Trophoblast cell (in vitro differentiated cells and primary cell): ENCODE data around the gene CACNA2D3.

ENCODE experiments used
- DNase-seq, 2 donors: peaks; one replicate each; pipeline ENCODE4 v3.0.0-alpha.2; 2016
- H2AFZ ChIP-seq: 2 replicates; pipeline ENCODE4 v1.6.1; 2013; ENCODE audit warnings: low read length, moderate library complexity, mild to moderate bottlenecking; ENCODE audit not compliant: insufficient read depth, poor library complexity
- H2AK5ac ChIP-seq: 2 replicates; pipeline ENCODE4 v1.6.1; 2013; ENCODE audit warnings: mild to moderate bottlenecking, low read length
- H2BK120ac ChIP-seq: 2 replicates; pipeline ENCODE4 v1.6.1; 2013; ENCODE audit warnings: low read length, mild to moderate bottlenecking, moderate library complexity; ENCODE audit not compliant: insufficient read depth, poor library complexity
- H2BK12ac ChIP-seq: 2 replicates; pipeline ENCODE4 v1.6.1; 2013; ENCODE audit warnings: mild to moderate bottlenecking, low read length, moderate library complexity
- H2BK5ac ChIP-seq: 2 replicates; pipeline ENCODE4 v1.6.1; 2013; ENCODE audit warnings: low read length, low read depth, moderate library complexity, mild to moderate bottlenecking; ENCODE audit not compliant: poor library complexity
- H3K14ac ChIP-seq: 2 replicates; pipeline ENCODE4 v1.6.1; 2013; ENCODE audit warnings: mild to moderate bottlenecking, low read length
- H3K18ac ChIP-seq: 2 replicates; pipeline ENCODE4 v1.6.1; 2013; ENCODE audit warnings: mild to moderate bottlenecking, low read length
- H3K23ac ChIP-seq: 2 replicates; pipeline ENCODE4 v1.6.1; 2013; ENCODE audit warnings: low read length
- H3K27ac ChIP-seq: 2 replicates; pipeline ENCODE4 v1.5.1; 2013; ENCODE audit warnings: low read depth, mild to moderate bottlenecking, inconsistent platforms, low read length, moderate library complexity
- H3K27me3 ChIP-seq: 2 replicates; pipeline ENCODE4 v1.6.1; 2013; ENCODE audit warnings: inconsistent platforms, mild to moderate bottlenecking, low read length, moderate library complexity; ENCODE audit not compliant: insufficient read depth
- H3K36me3 ChIP-seq, 2 experiments: 1 replicate in 1 of 2; 2 replicates in 1 of 2; pipeline ENCODE4 v1.6.1; 2013; ENCODE audit warnings: low read length in 2 of 2, mild to moderate bottlenecking in 2 of 2, moderate library complexity in 1 of 2; ENCODE audit not compliant: insufficient read depth in 2 of 2, control insufficient read depth in 1 of 2
- H3K4ac ChIP-seq: 2 replicates; pipeline ENCODE4 v1.6.1; 2013; ENCODE audit warnings: low read depth, mild to moderate bottlenecking, low read length, moderate library complexity
- H3K4me1 ChIP-seq, 2 experiments: 1 replicate in 1 of 2; 2 replicates in 1 of 2; pipeline ENCODE4 v1.6.1; 2013; ENCODE audit warnings: low read length in 2 of 2, mild to moderate bottlenecking in 2 of 2, moderate library complexity in 1 of 2; ENCODE audit not compliant: insufficient read depth in 2 of 2, control insufficient read depth in 1 of 2
- H3K4me2 ChIP-seq: 2 replicates; pipeline ENCODE4 v1.6.1; 2013; ENCODE audit warnings: inconsistent platforms, mild to moderate bottlenecking, low read length, moderate library complexity
- H3K4me3 ChIP-seq: 2 replicates; pipeline ENCODE4 v1.5.1; 2013; ENCODE audit warnings: mild to moderate bottlenecking, low read depth, low read length, inconsistent platforms
- H3K79me1 ChIP-seq: one replicate; pipeline ENCODE4 v1.6.1; 2013; ENCODE audit warnings: low read length
- H3K79me2 ChIP-seq: 2 replicates; pipeline ENCODE4 v1.6.1; 2013; ENCODE audit warnings: low read length, mild to moderate bottlenecking; ENCODE audit not compliant: control insufficient read depth, insufficient read depth, poor library complexity
- H3K9ac ChIP-seq: 2 replicates; pipeline ENCODE4 v1.6.1; 2013; ENCODE audit warnings: mild to moderate bottlenecking, low read length
- H3K9me3 ChIP-seq: 2 replicates; pipeline ENCODE4 v1.6.1; 2013; ENCODE audit warnings: low read depth, mild to moderate bottlenecking, control low read depth, inconsistent platforms, low read length; ENCODE audit not compliant: insufficient read depth
- H4K12ac ChIP-seq: 2 replicates; pipeline ENCODE4 v1.6.1; 2013; ENCODE audit warnings: low read depth, mild to moderate bottlenecking, low read length, moderate library complexity
- H4K8ac ChIP-seq: 2 replicates; pipeline ENCODE4 v1.6.1; 2013; ENCODE audit warnings: low read depth, mild to moderate bottlenecking, low read length, moderate library complexity
- H4K91ac ChIP-seq: one replicate; pipeline ENCODE4 v1.6.1; 2013; ENCODE audit warnings: low read depth, mild to moderate bottlenecking, low read length, moderate library complexity
- WGBS: extraction: QIAGEN DNeasy Blood & Tissue Kit; methylation state at CpG from one replicate; pipeline ENCODE4 v1.1.7; 2013; ENCODE audit warnings: missing lambda C conversion rate; ENCODE audit not compliant: insufficient read length, insufficient coverage; ENCODE audit errors: extremely low coverage; 5-methylcytosine and 5-hydroxymethylcytosine counted together

CACNA2D3 gene

DNA sequence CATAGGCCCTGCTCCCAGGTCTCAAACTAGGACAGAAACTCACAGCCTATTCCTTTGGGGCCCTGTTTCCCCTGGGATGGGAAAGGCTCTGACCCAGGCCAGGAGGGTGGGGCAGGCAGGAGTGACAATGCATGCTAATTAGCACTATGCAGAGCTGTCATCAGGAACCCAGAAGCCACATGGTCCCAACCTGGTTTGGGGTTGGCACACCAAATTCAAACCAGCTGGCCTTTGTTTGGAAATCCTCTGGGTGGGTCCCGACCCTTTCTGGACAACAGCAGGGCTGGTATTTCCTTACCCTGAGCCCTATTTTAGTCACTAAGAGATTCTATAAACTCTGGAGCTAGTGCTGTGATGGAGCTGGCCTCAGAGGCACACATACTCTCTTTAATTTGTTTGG lies 639.3 kb downstream of the CACNA2D3 start:
- H2AK5ac ChIP-seq, result no peak overlapping the region
- H3K27me3 ChIP-seq, result no peaks in the 10 kb centered on the region
- no peak overlapping the region for H3K4me2 ChIP-seq
- no peak overlapping the region for H3K9ac ChIP-seq
- no peak overlapping the region for H3K27ac ChIP-seq
- no peak overlapping the region for H3K23ac ChIP-seq
- no peaks in the 10 kb centered on the region for H3K79me2 ChIP-seq
- WGBS, result no CpG with 5 or more reads among the region's 1 CpG
- H4K12ac ChIP-seq, result no peak overlapping the region
- H3K18ac ChIP-seq, result no peak overlapping the region
- no peak overlapping the region for H2BK5ac ChIP-seq
- DNase-seq, result no peak
- H3K4me3 ChIP-seq, result no peak overlapping the region
- no peak overlapping the region for H4K91ac ChIP-seq
- no peak overlapping the region for H2BK12ac ChIP-seq
- no peaks in the 10 kb centered on the region for H3K79me1 ChIP-seq
- H2BK120ac ChIP-seq, result no peak overlapping the region
- no peak overlapping the region for H4K8ac ChIP-seq
- no peak overlapping the region for H2AFZ ChIP-seq
- H3K4ac ChIP-seq, result no peak overlapping the region
- H3K14ac ChIP-seq, result no peak overlapping the region
- no peaks in the 10 kb centered on the region for H3K36me3 ChIP-seq
- peaks cover under 1 to 3% of the 10 kb centered on the region in 2 experiments for H3K4me1 ChIP-seq
- H3K9me3 ChIP-seq, result no peaks in the 10 kb centered on the region

DNA sequence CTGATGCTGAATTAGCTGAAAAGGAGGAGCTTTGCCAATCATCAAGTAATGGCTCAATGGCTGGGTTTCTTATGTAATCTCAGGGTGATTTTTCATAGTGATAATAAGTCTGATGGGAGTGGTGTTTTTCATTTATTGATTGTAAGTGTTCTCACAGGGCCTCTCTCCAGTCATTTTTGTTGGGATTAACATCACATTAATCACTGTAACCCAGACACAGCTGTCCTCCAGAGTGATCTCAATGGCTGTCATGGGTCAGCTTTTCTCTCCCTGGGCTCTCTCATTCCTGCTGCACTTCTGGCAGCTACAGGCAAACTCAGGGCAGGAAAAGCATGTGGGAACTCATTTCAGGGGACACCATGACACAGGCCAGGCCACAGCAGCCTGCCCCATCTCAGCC lies 642.6 kb downstream of the CACNA2D3 start:
- Histone ChIP-seq H3K79me1 (peaks cover 2% of the 10 kb centered on the region), H3K79me2 (no peaks in the 10 kb centered on the region), H4K12ac (no peak overlapping the region), H2AFZ (no peak overlapping the region), H3K27ac (no peak overlapping the region), H3K18ac (no peak overlapping the region), H3K4ac (no peak overlapping the region), H2BK120ac (no peak overlapping the region), H3K23ac (no peak overlapping the region), H4K8ac (no peak overlapping the region), H2BK5ac (no peak overlapping the region), H3K4me1 (peaks cover 0 to 2% of the 10 kb centered on the region in 2 experiments), H3K36me3 (no peaks in the 10 kb centered on the region), H4K91ac (no peak overlapping the region), H3K27me3 (no peaks in the 10 kb centered on the region), H3K14ac (no peak overlapping the region), H3K9me3 (no peaks in the 10 kb centered on the region), H3K9ac (no peak overlapping the region), H3K4me2 (no peak overlapping the region), H2AK5ac (no peak overlapping the region), H3K4me3 (no peak overlapping the region), H2BK12ac (no peak overlapping the region)
- DNase-seq, result no peak

DNA sequence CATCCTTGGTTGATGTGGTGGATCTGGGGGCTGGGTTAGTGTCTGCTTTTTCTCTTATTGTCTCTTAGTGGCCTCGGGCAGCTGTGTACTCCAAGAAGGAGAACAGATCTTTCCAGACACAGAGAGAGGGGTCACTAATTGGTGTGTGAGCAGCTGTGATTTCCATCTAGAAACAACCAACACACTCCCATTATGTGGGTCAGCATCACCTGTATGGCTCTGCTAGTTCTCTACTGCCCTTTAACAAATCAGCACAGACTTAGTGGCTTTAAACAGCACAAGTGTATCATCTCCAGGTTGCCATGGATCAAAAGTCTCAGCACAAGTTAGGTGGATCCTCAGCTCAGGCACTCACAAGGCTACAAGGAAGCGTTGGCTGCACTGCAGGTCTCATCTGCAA lies 648.7 kb downstream of the CACNA2D3 start:
- Histone ChIP-seq H3K36me3 (no peaks in the 10 kb centered on the region), H3K18ac (peak overlapping the region; percentile 8), H4K12ac (no peak overlapping the region), H2BK12ac (peak overlapping the region; percentile 52), H2BK120ac (peak overlapping the region; percentile 26), H3K4me1 (peaks cover 9 to 18% of the 10 kb centered on the region in 2 experiments), H3K27ac (peak overlapping the region; percentile 82), H3K4me2 (peak overlapping the region; percentile 6), H3K4ac (no peak overlapping the region), H3K14ac (peak overlapping the region; percentile 5), H3K4me3 (no peak overlapping the region), H3K27me3 (no peaks in the 10 kb centered on the region), H3K9ac (no peak overlapping the region), H2AK5ac (no peak overlapping the region), H4K91ac (peak overlapping the region; percentile 59), H4K8ac (no peak overlapping the region), H2BK5ac (peak overlapping the region; percentile 51), H3K9me3 (no peaks in the 10 kb centered on the region), H2AFZ (no peak overlapping the region), H3K23ac (no peak overlapping the region), H3K79me1 (peaks cover 8% of the 10 kb centered on the region), H3K79me2 (no peaks in the 10 kb centered on the region)
- no peak for DNase-seq
- WGBS, result no CpG with 5 or more reads among the region's 2 CpGs

DNA sequence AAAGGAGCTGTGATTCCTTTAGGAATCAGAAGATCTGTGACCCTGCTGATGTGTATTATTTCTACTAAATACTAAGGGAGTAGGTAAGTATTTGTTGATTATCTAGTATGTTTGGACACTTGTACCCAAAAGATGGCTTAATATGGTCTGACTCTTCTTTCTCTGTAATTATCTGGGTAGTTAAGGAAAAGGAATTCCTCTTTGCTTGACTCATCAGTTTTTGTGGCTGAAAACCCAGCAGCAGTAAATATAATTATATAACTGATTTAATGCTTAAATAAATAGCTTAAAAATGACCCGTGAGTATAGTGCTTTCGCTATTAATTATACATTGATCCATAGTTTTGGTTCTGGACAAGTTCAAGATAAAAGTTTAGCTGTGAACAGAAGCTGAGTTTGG lies 649.7 kb downstream of the CACNA2D3 start:
- H3K36me3 ChIP-seq, result no peaks in the 10 kb centered on the region
- WGBS, result no CpG with 5 or more reads among the region's 2 CpGs
- H3K79me2 ChIP-seq, result no peaks in the 10 kb centered on the region
- no peak overlapping the region for H3K18ac ChIP-seq
- H2AK5ac ChIP-seq, result no peak overlapping the region
- no peak overlapping the region for H2BK5ac ChIP-seq
- no peak overlapping the region for H3K4me3 ChIP-seq
- no peak overlapping the region for H3K4ac ChIP-seq
- H3K14ac ChIP-seq, result no peak overlapping the region
- no peak overlapping the region for H2AFZ ChIP-seq
- DNase-seq, result peak in 1 of 2 donors; percentile 4
- H3K4me2 ChIP-seq, result no peak overlapping the region
- H2BK120ac ChIP-seq, result no peak overlapping the region
- H2BK12ac ChIP-seq, result no peak overlapping the region
- H3K23ac ChIP-seq, result no peak overlapping the region
- H4K12ac ChIP-seq, result no peak overlapping the region
- no peaks in the 10 kb centered on the region for H3K27me3 ChIP-seq
- H4K8ac ChIP-seq, result no peak overlapping the region
- H4K91ac ChIP-seq, result no peak overlapping the region
- H3K27ac ChIP-seq, result peak overlapping the region; percentile 82
- H3K4me1 ChIP-seq, result peaks cover 9 to 18% of the 10 kb centered on the region in 2 experiments
- H3K9ac ChIP-seq, result no peak overlapping the region
- H3K9me3 ChIP-seq, result no peaks in the 10 kb centered on the region
- peaks cover 8% of the 10 kb centered on the region for H3K79me1 ChIP-seq
